Skeletal muscle tissue (tissue), 4 donors: ENCODE measurements around the gene DOCK4. TPM values are rescaled to one million over a fixed set of nuclear protein-coding genes. Genes with fewer than 3 reads are reported as not detected.
"Not testable (repeated sequence)": the region's sequence is repeated elsewhere in the genome, so short reads cannot be mapped to it uniquely, and the experiment has no call there.

ENCODE experiments used
- H3K27ac ChIP-seq: one replicate; pipeline ENCODE4 v1.7.0; 2013; ENCODE audit warnings: mild to moderate bottlenecking, low read depth, low read length, inconsistent platforms
- H3K27me3 ChIP-seq, 3 donors: one replicate each; pipeline ENCODE4 v1.7.0; 2013; ENCODE audit warnings: low read length in 3 of 3; ENCODE audit not compliant: control insufficient read depth in 3 of 3, insufficient read depth in 3 of 3
- H3K36me3 ChIP-seq, 3 donors: one replicate each; pipeline ENCODE4 v1.7.0; 2013; ENCODE audit warnings: low read length in 3 of 3; ENCODE audit not compliant: control insufficient read depth in 3 of 3, insufficient read depth in 3 of 3
- H3K4me1 ChIP-seq, 3 donors: one replicate each; pipeline ENCODE4 v1.7.0; 2013; ENCODE audit warnings: low read length in 3 of 3, mild to moderate bottlenecking in 3 of 3; ENCODE audit not compliant: control insufficient read depth in 3 of 3, insufficient read depth in 3 of 3
- H3K4me3 ChIP-seq, 3 donors: one replicate each; pipeline ENCODE4 v1.7.0; 2013; ENCODE audit warnings: low read length in 3 of 3
- H3K9ac ChIP-seq, 3 donors: one replicate each; pipeline ENCODE4 v1.7.0; 2013; ENCODE audit warnings: low read length in 3 of 3, mild to moderate bottlenecking in 3 of 3, moderate library complexity in 2 of 3, low read depth in 1 of 3
- H3K9me3 ChIP-seq, 3 donors: one replicate each; pipeline ENCODE4 v1.7.0; 2013; ENCODE audit warnings: low read length in 3 of 3; ENCODE audit not compliant: control insufficient read depth in 3 of 3
- total RNA-seq: library from RNA; depleted of rRNA; stranded (reverse); fragments of >200 nt; gene quantifications from one replicate; pipeline ENCODE4 v1.2.3, GENCODE V29; 2014
- donor health status: Osteomylitis.

Gene DOCK4
- total RNA-seq, 1 donor from 2014 or later: 24.5 TPM

DNA sequence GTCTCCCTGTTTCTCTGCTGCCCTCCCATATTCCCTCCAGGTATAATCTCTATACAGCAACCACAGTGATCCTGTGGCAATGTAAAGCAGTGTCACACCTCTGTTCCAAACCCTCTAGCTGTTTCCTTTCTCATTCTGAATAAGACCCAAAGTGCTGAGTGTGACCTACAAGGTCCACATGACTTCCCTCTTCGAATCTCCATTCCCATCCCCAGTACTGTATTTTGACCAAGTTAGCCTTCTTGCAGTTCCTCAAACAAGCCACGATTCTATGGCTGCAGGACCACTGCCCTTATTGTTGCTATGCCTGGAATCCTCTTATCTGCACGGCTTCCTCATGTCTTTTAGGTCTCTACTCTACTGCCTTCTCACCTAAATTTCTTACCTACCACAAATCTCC lies 291.9 kb downstream of the DOCK4 start:
- H3K27me3 ChIP-seq: no peaks in the 10 kb centered on the region
- no peak overlapping the region for H3K4me3 ChIP-seq
- no peaks in the 10 kb centered on the region for H3K36me3 ChIP-seq
- H3K9me3 ChIP-seq: no peaks in the 10 kb centered on the region
- no peak overlapping the region for H3K9ac ChIP-seq
- no peaks in the 10 kb centered on the region for H3K4me1 ChIP-seq
- H3K27ac ChIP-seq: no peak overlapping the region

DNA sequence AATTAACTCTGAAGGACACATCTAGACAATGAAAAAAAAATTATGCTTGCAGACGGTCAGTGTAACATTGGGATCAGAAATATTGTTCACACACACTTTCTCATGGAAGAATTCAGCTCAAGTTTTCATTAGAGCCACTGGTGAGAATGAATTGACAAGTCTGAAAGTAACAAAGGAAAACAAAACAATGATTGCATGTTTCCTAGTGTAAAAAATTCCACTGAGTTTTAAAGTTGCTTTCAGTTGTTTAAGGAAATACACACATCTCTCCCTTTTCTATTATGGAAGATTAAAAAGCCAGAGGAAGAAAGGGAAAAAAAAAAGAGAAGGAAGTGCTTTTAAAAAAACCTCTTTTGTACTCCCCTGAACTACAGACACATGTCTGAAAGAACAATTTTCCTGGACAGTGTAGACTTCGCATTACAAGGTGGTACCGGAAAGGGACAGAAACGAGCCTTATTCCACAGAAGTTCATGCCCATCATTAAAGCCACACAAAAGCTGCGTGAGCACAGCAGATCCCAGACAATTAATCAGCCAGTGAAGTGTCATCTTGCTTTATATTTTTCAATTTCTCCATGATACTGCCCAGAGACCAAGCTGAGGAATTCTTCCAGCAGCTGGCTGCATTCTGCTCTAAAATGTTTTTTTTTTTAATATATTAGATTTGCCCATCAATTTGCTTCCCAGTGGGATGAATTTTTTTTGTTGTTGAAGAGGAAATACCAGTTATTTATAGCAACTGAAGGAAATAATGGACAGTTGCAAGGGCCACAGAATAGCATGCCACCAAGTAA lies 294.8 kb downstream of the DOCK4 start:
- H3K27me3 ChIP-seq: no peaks in the 10 kb centered on the region
- H3K27ac ChIP-seq: no peak overlapping the region
- no peak overlapping the region for H3K4me3 ChIP-seq

DNA sequence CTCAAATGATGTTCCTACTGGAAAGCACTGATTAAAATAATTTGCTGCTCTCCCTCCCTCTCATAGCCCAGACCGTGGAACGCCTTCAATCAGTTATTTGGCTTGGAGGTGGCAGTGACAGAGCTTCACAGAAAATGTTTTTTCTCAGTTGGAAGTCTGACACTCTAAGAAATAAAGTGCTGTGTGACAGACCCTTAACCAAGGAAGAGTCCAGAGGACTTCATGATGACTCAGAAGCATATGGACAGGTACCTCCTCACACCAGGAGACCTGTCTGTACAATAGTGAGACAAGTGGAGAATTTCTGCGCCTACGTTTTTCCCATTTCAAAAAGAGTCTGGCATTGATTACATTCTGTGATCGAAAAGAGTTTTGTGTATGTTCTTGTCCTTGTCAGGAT lies 295.5 kb downstream of the DOCK4 start:
- H3K9ac ChIP-seq: no peak overlapping the region
- no peaks in the 10 kb centered on the region for H3K4me1 ChIP-seq
- H3K9me3 ChIP-seq: no peaks in the 10 kb centered on the region
- no peaks in the 10 kb centered on the region for H3K27me3 ChIP-seq
- H3K36me3 ChIP-seq: peaks cover 0 to 5% (median 0%) of the 10 kb centered on the region in 3 donors
- H3K4me3 ChIP-seq: no peak overlapping the region
- H3K27ac ChIP-seq: no peak overlapping the region

More for the DNA sequence above, 294.8 kb downstream of the DOCK4 start:
- no peak overlapping the region for H3K9ac ChIP-seq
- H3K9me3 ChIP-seq: no peaks in the 10 kb centered on the region
- no peaks in the 10 kb centered on the region for H3K4me1 ChIP-seq
- H3K36me3 ChIP-seq: no peaks in the 10 kb centered on the region

DNA sequence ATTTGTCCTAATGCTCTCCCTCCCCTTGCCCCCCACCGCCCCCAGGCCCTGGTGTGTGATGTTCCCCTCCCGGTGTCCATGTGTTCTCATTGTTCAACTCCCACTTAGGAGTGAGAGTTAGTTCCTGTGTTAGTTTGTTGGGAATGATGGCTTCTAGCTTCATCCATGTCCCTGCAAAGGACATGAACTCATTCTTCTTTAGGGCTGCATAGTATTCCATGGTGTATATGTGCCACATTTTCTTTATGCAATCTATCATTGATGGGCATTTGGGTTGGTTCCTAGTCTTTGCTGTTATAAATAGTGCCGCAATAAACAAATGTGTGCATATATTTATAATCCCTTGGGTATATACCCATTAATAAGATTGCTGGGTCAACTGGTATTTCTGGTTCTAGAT lies 297.5 kb downstream of the DOCK4 start:
- not testable (repeated sequence) for H3K4me3 ChIP-seq, H3K36me3 ChIP-seq, H3K4me1 ChIP-seq, H3K27ac ChIP-seq, H3K9ac ChIP-seq, H3K9me3 ChIP-seq, H3K27me3 ChIP-seq

DNA sequence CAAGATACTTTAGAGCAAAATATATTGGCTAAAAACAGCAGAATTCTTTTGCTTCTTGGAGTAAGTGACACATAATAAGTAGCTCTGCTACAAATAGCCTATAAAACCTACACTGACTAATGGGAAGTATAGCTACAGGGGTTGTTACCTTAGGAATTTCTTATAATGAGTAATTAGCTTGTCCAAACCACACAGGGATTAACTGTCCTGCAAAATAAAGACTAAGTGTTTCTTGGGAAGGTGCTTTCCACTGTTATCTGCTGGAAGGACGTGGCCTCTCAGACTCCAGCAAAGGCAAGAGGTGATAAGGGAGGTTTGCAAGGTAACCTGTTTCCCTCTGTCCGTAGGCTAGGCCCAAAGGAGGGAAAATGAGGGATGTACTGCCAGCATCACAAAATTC lies 302.4 kb downstream of the DOCK4 start:
- Histone ChIP-seq H3K27me3 (no peaks in the 10 kb centered on the region), H3K9ac (no peak overlapping the region), H3K9me3 (no peaks in the 10 kb centered on the region), H3K27ac (no peak overlapping the region), H3K4me3 (no peak overlapping the region), H3K36me3 (peaks cover 3 to 14% (median 9%) of the 10 kb centered on the region in 3 donors), H3K4me1 (no peaks in the 10 kb centered on the region)

DNA sequence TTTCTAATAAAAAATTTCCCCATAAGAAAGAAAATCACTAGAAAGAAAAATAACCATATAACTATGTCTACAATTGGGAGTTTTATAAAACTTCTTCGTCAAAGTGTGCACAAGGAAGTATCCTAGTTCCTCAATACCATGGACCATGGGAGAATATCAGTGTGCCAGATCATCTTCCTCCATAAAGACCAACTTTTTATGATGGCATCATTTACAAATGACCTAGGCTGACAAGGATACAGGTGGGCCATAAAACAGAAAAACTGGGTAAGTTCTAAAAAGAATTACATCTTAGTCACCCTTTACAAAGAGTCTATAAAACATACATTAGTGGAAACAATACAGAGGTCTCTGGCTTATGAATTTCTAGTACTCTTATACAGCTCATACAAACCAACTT lies 303.2 kb downstream of the DOCK4 start:
- Histone ChIP-seq H3K4me1 (no peaks in the 10 kb centered on the region), H3K9me3 (no peaks in the 10 kb centered on the region), H3K27ac (no peak overlapping the region), H3K9ac (no peak overlapping the region), H3K36me3 (peaks cover 3 to 14% (median 9%) of the 10 kb centered on the region in 3 donors), H3K27me3 (no peaks in the 10 kb centered on the region), H3K4me3 (no peak overlapping the region)

DNA sequence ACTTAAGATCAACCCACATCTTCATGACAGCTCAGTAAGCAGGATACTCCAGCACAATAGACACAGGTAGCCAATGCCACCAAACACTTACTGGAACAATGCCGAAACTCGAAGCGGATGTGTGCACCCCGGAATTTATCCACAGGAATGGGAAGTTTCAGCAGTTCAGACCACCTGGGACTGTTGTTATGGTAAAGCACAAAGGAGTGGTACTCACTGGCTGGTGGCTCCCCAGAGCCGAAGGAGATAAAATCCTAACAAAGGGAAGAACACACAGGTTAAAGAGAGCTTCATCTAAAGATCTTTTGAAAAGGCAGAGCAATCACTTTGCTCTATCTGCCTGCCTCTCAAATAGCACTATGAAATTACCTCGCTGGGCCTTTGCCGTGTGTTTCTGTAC lies 305.9 kb downstream of the DOCK4 start:
- Histone ChIP-seq H3K27me3 (no peaks in the 10 kb centered on the region), H3K9me3 (no peaks in the 10 kb centered on the region), H3K27ac (no peak overlapping the region), H3K4me3 (no peak overlapping the region), H3K36me3 (peaks cover 3 to 9% (median 9%) of the 10 kb centered on the region in 3 donors), H3K4me1 (no peaks in the 10 kb centered on the region), H3K9ac (no peak overlapping the region)

DNA sequence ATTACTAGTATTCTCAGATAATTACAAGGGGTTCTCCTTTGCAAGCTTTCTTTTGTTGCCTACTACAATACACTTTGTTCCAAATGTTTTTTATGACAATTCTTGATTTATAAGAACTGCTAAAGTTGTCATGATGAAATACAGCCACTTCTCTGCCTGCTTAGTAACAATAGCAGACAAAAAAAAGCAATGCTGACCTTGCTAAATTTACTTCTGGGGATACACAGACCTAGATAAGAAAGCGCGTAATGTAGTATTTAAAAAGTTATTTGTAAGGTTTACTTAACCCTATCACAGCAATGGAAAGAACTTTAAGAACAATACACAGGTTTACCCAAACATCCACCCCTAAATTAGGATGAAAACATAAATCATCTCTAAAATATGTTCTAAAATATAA lies 311.1 kb downstream of the DOCK4 start:
- Histone ChIP-seq H3K9me3 (no peaks in the 10 kb centered on the region), H3K36me3 (peaks cover 5 to 7% (median 6%) of the 10 kb centered on the region in 3 donors), H3K27me3 (no peaks in the 10 kb centered on the region), H3K4me3 (no peak overlapping the region), H3K27ac (no peak overlapping the region), H3K4me1 (no peaks in the 10 kb centered on the region), H3K9ac (no peak overlapping the region)

DNA sequence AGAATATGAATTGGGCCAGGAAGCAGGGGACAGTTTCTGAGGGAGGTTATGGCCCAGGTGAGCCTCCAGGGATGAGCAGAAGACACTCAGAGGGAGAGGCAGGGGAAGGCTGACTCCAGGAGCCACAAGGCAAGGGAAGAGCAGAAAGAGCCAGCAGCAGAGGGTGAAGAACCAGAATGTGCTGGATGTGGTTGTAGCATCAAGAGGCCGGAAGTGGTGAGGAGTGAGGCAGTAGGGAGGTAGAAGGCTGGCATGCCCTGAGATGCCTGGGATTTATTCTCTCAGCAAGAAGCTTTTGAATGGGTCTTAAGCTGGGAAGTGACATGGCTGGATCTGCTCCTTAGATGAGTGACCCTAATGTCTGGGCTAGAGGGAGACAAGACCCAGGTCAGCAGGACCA lies 311.7 kb downstream of the DOCK4 start:
- no peaks in the 10 kb centered on the region for H3K4me1 ChIP-seq
- no peak overlapping the region for H3K4me3 ChIP-seq
- no peaks in the 10 kb centered on the region for H3K9me3 ChIP-seq
- no peak overlapping the region for H3K27ac ChIP-seq
- peaks cover 4 to 5% (median 4%) of the 10 kb centered on the region in 3 donors for H3K36me3 ChIP-seq
- H3K9ac ChIP-seq: no peak overlapping the region
- H3K27me3 ChIP-seq: no peaks in the 10 kb centered on the region

DNA sequence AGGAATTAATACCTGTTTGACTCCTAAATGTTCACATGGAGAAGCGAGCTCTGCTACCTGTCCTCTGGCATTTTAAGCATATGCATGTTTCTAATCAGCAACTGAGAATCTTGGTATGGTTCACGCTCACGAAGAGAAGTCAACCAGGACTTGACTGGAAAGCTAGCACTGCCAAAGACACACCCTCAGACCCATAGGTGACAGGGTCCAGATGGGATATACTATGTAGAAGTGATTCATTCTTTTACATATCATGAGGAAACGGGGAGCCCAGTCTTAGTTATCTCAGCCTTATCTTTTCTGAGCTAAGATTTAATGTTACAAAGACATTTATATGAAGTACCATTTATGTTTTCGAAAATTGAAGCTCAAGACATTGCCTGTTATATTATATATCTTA lies 313.0 kb downstream of the DOCK4 start:
- Histone ChIP-seq H3K27ac (no peak overlapping the region), H3K4me1 (no peaks in the 10 kb centered on the region), H3K27me3 (no peaks in the 10 kb centered on the region), H3K9ac (no peak overlapping the region), H3K4me3 (no peak overlapping the region), H3K36me3 (peaks cover 4 to 5% (median 4%) of the 10 kb centered on the region in 3 donors), H3K9me3 (no peaks in the 10 kb centered on the region)
